Mucosa of descending colon (tissue), 3 donors: ENCODE results near the gene PLEKHM2. TPM values are rescaled to one million over a fixed set of nuclear protein-coding genes. Genes with fewer than 3 reads are reported as not detected.

Experiments used
- ATAC-seq: fragments of 200-7000 bp; cut with Tn5 transposase; one replicate; pipeline ENCODE4 v1.9.1; 2020; ENCODE audit warnings: mild to moderate bottlenecking, moderate library complexity
- DNase-seq, 3 donors: peaks; one replicate each; pipeline ENCODE4 v3.0.0-alpha.2; 2020
- H3K36me3 ChIP-seq: fragments of 200-600 bp; one replicate; pipeline ENCODE4 v1.8.0; 2021; ENCODE audit warnings: low read depth, mild to moderate bottlenecking
- H3K4me1 ChIP-seq: fragments of 200-600 bp; one replicate; pipeline ENCODE4 v1.8.0; 2021; ENCODE audit warnings: low read depth, mild to moderate bottlenecking
- H3K4me3 ChIP-seq: fragments of 200-600 bp; one replicate; pipeline ENCODE4 v1.8.0; 2021; ENCODE audit warnings: mild to moderate bottlenecking
- H3K9me3 ChIP-seq: fragments of 200-600 bp; one replicate; pipeline ENCODE4 v1.8.0; 2021; ENCODE audit warnings: mild to moderate bottlenecking
- CTCF ChIP-seq: fragments of 200-600 bp; IDR thresholded peaks from one replicate; pipeline ENCODE4 v1.8.0; 2022; ENCODE audit warnings: antibody characterized with exemption, mild to moderate bottlenecking
- intact Hi-C, 2 donors: fragments of 100-400 bp; cut with DNase I in 1 of 2; cut with micrococcal nuclease in 1 of 2; formaldehyde crosslinking; loops; one replicate each; pipeline versions ENCODE4 v1.11.0 to v1.11.1; 2022; cut with DNase I, micrococcal nuclease
- total RNA-seq, 3 donors: library from RNA; stranded (reverse); fragmentation: NEBNext Ultra II Directional in 2 of 3; extraction: Animal tissue kit (Norgen Biotek cat#: 25700) in 2 of 3; gene quantifications; one replicate each; pipeline versions ENCODE4 v1.2.1 to v1.2.4, GENCODE V29; 2021 to 2023
- donor health status: DM: no; HTN: no; CAD: no; lungs with moderate emphysema.
- donor health status: DM: no; HTN: no; CAD: no.
- donor health status: DM: no; HTN: yes; CAD: no.

PLEKHM2 gene
- total RNA-seq, 3 donors from 2014 or later: 32.2 to 57.3 (median 36.2) TPM

GRCh38 chr1:15690317-15690716 lies 6.2 kb downstream of the PLEKHM2 start:
- ATAC-seq: no peak

GRCh38 chr1:15691434-15692032 lies 7.4 kb downstream of the PLEKHM2 start:
- DNase-seq (no peak), ATAC-seq (no peak)
- Histone ChIP-seq H3K36me3 (no peaks in the 10 kb centered on the region), H3K4me1 (peaks cover 2% of the 10 kb centered on the region), H3K9me3 (no peaks in the 10 kb centered on the region), H3K4me3 (no peak overlapping the region)
- intact Hi-C loops: no loop called here
- TF ChIP-seq CTCF: no peak

More at GRCh38 chr1:15690317-15690716, 6.2 kb downstream of the PLEKHM2 start:
- intact Hi-C loops: no loop called here
- Histone ChIP-seq H3K36me3 (no peaks in the 10 kb centered on the region), H3K4me1 (peaks cover 11% of the 10 kb centered on the region), H3K4me3 (no peak overlapping the region), H3K9me3 (no peaks in the 10 kb centered on the region)
- DNase-seq: no peak
- TF ChIP-seq CTCF: no peak

GRCh38 chr1:15692121-15692682 lies 8.1 kb downstream of the PLEKHM2 start:
- no peak for TF ChIP-seq CTCF
- H3K4me3 ChIP-seq: no peak overlapping the region
- H3K4me1 ChIP-seq: peaks cover 2% of the 10 kb centered on the region
- H3K36me3 ChIP-seq: no peaks in the 10 kb centered on the region
- intact Hi-C loops: no loop called here
- no peaks in the 10 kb centered on the region for H3K9me3 ChIP-seq
- DNase-seq: no peak
- no peak for ATAC-seq

- H3K36me3 ChIP-seq: no peaks in the 10 kb centered on the region
- intact Hi-C loops: no loop called here
- H3K4me3 ChIP-seq: no peak overlapping the region
- ATAC-seq (no peak), DNase-seq (no peak)
- H3K9me3 ChIP-seq: no peaks in the 10 kb centered on the region
- no peak for TF ChIP-seq CTCF
- peaks cover 2% of the 10 kb centered on the region for H3K4me1 ChIP-seq
These were observed 9.3 kb downstream of the PLEKHM2 start for GRCh38 chr1:15693371-15693770.

GRCh38 chr1:15696956-15697521 lies 12.9 kb downstream of the PLEKHM2 start:
- no peaks in the 10 kb centered on the region for H3K9me3 ChIP-seq
- H3K4me3 ChIP-seq: no peak overlapping the region
- ATAC-seq: peak; percentile 81
- peaks cover 2% of the 10 kb centered on the region for H3K4me1 ChIP-seq
- intact Hi-C loops: no loop called here
- no peak for TF ChIP-seq CTCF
- DNase-seq: peak in 1 of 3 donors; percentile 45
- no peaks in the 10 kb centered on the region for H3K36me3 ChIP-seq
